ENCODE results near the gene CENPV. TPM values are rescaled to one million over a fixed set of nuclear protein-coding genes. Genes with fewer than 3 reads are reported as not detected.

The CENPV gene
- total and polyA plus RNA-seq, 2 of the 13 experiments (the other 11 are each of a cell fraction or from before 2014, with no cell fraction given): 193 to 292 TPM

DNA sequence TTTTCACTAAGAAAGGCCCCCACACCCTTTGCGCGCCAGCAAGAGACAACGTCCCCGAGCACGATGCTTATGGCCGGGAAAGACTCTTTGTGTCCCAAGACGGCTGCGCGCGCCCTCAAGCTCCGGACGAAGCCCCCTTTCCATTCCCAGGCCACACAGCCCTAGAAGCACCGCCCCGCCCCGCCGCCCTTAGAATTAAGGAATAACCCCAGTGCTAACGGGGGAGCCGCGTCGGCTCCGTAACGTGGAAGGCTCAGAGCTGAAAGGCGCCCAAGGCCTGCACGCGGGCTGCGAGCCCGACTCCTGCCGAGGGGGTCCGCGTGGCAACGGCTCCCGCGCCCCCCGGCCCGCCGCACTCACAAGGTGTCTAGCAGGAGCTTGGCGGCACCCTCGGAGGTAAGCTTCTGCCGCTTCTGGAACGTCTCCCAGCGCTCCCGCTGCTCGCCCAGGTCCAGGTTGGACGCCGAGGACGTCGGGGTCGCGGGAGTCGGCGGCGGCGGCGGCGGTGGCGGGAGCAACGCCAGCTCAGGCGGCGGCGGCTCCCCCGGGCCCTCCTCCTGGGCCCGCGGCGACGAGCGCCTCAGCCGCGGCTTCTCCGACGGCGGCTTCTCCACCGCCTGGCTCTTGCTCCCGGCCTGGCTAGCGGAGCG lies 477 bp downstream of the CENPV start (continued):
- TF ChIP-seq, protein P1, sequence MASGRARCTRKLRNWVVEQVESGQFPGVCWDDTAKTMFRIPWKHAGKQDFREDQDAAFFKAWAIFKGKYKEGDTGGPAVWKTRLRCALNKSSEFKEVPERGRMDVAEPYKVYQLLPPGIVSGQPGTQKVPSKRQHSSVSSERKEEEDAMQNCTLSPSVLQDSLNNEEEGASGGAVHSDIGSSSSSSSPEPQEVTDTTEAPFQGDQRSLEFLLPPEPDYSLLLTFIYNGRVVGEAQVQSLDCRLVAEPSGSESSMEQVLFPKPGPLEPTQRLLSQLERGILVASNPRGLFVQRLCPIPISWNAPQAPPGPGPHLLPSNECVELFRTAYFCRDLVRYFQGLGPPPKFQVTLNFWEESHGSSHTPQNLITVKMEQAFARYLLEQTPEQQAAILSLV (CRISPR knock-in tag; IDR thresholded peaks at IDR 0.05; ENCODE audit: borderline replicate concordance): no peak; the same call in 1 of the 2 replicates
- TF ChIP-seq RFX5 (IDR thresholded peaks at IDR 0.05; ENCODE audit: low read depth, low read length): no peak; the same call in 1 of the 2 replicates
- TF ChIP-seq ZNF383 (CRISPR knock-in tag; IDR thresholded peaks at IDR 0.05; ENCODE audit: borderline replicate concordance): 0 out of 2 replicates have a peak, but pooled peaks have one; percentile 29
- TF ChIP-seq REPIN1 (CRISPR knock-in tag; IDR thresholded peaks at IDR 0.05; ENCODE audit: borderline replicate concordance, low read depth): 0 out of 2 replicates have a peak, but pooled peaks have one; percentile 7
- TF ChIP-seq ZFP36L1 (CRISPR knock-in tag; IDR thresholded peaks at IDR 0.05): no peak
- TF ChIP-seq ZNF12 (CRISPR knock-in tag; IDR thresholded peaks at IDR 0.05): no peak
- no peak for TF ChIP-seq ZBTB7A (CRISPR knock-in tag; IDR thresholded peaks at IDR 0.05)
- TF ChIP-seq, protein P2, sequence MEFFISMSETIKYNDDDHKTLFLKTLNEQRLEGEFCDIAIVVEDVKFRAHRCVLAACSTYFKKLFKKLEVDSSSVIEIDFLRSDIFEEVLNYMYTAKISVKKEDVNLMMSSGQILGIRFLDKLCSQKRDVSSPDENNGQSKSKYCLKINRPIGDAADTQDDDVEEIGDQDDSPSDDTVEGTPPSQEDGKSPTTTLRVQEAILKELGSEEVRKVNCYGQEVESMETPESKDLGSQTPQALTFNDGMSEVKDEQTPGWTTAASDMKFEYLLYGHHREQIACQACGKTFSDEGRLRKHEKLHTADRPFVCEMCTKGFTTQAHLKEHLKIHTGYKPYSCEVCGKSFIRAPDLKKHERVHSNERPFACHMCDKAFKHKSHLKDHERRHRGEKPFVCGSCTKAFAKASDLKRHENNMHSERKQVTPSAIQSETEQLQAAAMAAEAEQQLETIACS (CRISPR knock-in tag; IDR thresholded peaks at IDR 0.05): peak; percentile 14; the same call in 1 of the 2 replicates
- no peak for TF ChIP-seq FOXP1 (IDR thresholded peaks at IDR 0.05)
- no peak for TF ChIP-seq FOXP1 (CRISPR knock-in tag; IDR thresholded peaks at IDR 0.05)
- TF ChIP-seq, protein P3, sequence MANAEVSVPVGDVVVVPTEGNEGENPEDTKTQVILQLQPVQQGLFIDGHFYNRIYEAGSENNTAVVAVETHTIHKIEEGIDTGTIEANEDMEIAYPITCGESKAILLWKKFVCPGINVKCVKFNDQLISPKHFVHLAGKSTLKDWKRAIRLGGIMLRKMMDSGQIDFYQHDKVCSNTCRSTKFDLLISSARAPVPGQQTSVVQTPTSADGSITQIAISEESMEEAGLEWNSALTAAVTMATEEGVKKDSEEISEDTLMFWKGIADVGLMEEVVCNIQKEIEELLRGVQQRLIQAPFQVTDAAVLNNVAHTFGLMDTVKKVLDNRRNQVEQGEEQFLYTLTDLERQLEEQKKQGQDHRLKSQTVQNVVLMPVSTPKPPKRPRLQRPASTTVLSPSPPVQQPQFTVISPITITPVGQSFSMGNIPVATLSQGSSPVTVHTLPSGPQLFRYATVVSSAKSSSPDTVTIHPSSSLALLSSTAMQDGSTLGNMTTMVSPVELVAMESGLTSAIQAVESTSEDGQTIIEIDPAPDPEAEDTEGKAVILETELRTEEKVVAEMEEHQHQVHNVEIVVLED (CRISPR knock-in tag; IDR thresholded peaks at IDR 0.05; ENCODE audit: borderline replicate concordance): 0 out of 2 replicates have a peak, but pooled peaks have one; percentile 15
- peak; percentile 66; the same call in 1 of the 2 replicates for TF ChIP-seq ZNF501 (CRISPR knock-in tag; IDR thresholded peaks at IDR 0.05)
- peak; percentile 53; the same call in 1 of the 2 replicates for TF ChIP-seq ZNF768 (CRISPR knock-in tag; IDR thresholded peaks at IDR 0.05)
- peak; percentile 63; the same call in 1 of the 2 replicates for TF ChIP-seq ZNF605 (CRISPR knock-in tag; IDR thresholded peaks at IDR 0.05)
- no peak for TF ChIP-seq TEAD2 (CRISPR knock-in tag; IDR thresholded peaks at IDR 0.05)
- 0 out of 2 replicates have a peak, but pooled peaks have one; percentile 8 for TF ChIP-seq ZNF235 (CRISPR knock-in tag; IDR thresholded peaks at IDR 0.05; ENCODE audit: borderline replicate concordance)
- no peak for TF ChIP-seq AKAP8 (CRISPR knock-in tag; IDR thresholded peaks at IDR 0.05)
- TF ChIP-seq NRL (CRISPR knock-in tag; IDR thresholded peaks at IDR 0.05; ENCODE audit: borderline replicate concordance): peak; percentile 68
- peak; percentile 91 for TF ChIP-seq SRY (CRISPR knock-in tag; IDR thresholded peaks at IDR 0.05)
- 0 out of 2 replicates have a peak, but pooled peaks have one; percentile 32 for TF ChIP-seq NFATC3 (CRISPR knock-in tag; IDR thresholded peaks at IDR 0.05)
- no peak for TF ChIP-seq NFIC (IDR thresholded peaks at IDR 0.05; ENCODE audit: low read length)
- TF ChIP-seq ZNF616 (CRISPR knock-in tag; IDR thresholded peaks at IDR 0.05; ENCODE audit: low read depth): no peak
- TF ChIP-seq MYC (CRISPR knock-in tag; IDR thresholded peaks at IDR 0.05; ENCODE audit: borderline replicate concordance): peak; percentile 54; the same call in 1 of the 2 replicates
- TF ChIP-seq ZFYVE20 (CRISPR knock-in tag; IDR thresholded peaks at IDR 0.05; ENCODE audit: borderline replicate concordance, low read depth): no peak
- no peak for TF ChIP-seq EP300 (IDR thresholded peaks at IDR 0.05; ENCODE audit: low read depth in 2 of 2, low read length in 2 of 2)
- TF ChIP-seq EP300 (CRISPR knock-in tag; IDR thresholded peaks at IDR 0.05; ENCODE audit: borderline replicate concordance): no peak
- TF ChIP-seq ZBTB25 (CRISPR knock-in tag; IDR thresholded peaks at IDR 0.05): no peak

Measured in HepG2 (cell line).